GM12891 (cell line): ENCODE data around the gene PACS2.

Experiments used
- POLR2A ChIP-seq: IDR thresholded peaks from 2 replicates; pipeline ENCODE4 v1.6.1; 2011; ENCODE audit warnings: low read depth, low read length, control low read depth
- POLR2AphosphoS5 ChIP-seq: IDR thresholded peaks from 2 replicates; pipeline ENCODE4 v1.6.1; 2011; ENCODE audit warnings: low read depth, low read length, control low read depth
- TAF1 ChIP-seq: IDR thresholded peaks from 2 replicates; pipeline ENCODE4 v1.6.1; 2011; ENCODE audit warnings: low read depth, low read length, control low read depth

- TF ChIP-seq POLR2A, result no peak
- no peak for TF ChIP-seq TAF1
- no peak for TF ChIP-seq POLR2AphosphoS5
These were observed 10.0 kb upstream of the PACS2 start for GRCh38 chr14:105304565-105304964.
